DND-41 (cell line): ENCODE measurements around the gene USP34.

Experiments
- CTCF ChIP-seq: IDR thresholded peaks from 2 replicates; pipeline ENCODE4 v1.5.1; 2012; ENCODE audit warnings: borderline replicate concordance, low read length, moderate library complexity, mild to moderate bottlenecking; ENCODE audit not compliant: poor library complexity, severe bottlenecking; ENCODE audit errors: extremely low read depth
- EZH2 ChIP-seq: IDR thresholded peaks from 3 replicates; pipeline ENCODE4 v1.6.1; 2012; ENCODE audit warnings: borderline replicate concordance, low read depth, mild to moderate bottlenecking, moderate library complexity, low read length, inconsistent platforms; ENCODE audit not compliant: severe bottlenecking

DNA sequence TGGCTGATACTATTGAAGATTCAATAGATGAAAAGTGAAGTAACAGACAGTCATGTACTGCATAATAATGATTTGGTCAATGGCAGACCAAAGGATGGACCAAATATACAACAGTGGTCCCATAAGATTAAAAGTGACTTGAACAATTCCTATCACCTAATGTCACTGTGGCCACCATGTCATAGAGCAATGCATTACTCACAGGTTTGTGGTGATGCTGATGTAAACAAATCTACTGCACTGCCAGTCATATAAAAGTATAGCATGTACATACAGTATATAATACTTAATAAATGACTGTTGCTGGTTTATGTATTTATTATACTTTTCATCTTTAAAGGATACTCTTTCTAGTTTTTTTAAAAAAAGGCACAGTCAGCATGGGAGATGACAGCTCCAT lies 99.9 kb downstream of the USP34 start:
- TF ChIP-seq CTCF, result no peak
- no peak for TF ChIP-seq EZH2
